ENCODE data around the gene OR8B2.

The OR8B2 gene

DNA sequence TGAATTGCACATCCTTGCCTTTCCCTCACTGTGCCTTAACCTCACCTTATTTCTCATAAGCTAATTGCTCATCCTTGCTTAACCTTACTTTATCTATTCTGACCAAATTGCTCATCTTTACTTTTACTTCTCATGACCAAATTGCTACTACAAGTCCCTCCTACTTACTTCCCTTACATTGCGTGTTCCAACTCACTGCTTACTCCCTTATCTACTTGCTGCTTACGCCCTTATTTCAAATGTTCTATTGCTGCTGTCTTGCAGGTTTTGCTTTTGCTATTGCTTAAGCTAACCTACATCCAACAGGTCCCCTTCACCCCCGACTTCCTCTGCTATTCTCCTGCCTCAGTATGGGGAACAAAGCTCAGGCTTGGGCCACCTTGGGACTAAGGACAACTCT is 8.0 kb downstream of the OR8B2 start:
- TF ChIP-seq, protein P1, sequence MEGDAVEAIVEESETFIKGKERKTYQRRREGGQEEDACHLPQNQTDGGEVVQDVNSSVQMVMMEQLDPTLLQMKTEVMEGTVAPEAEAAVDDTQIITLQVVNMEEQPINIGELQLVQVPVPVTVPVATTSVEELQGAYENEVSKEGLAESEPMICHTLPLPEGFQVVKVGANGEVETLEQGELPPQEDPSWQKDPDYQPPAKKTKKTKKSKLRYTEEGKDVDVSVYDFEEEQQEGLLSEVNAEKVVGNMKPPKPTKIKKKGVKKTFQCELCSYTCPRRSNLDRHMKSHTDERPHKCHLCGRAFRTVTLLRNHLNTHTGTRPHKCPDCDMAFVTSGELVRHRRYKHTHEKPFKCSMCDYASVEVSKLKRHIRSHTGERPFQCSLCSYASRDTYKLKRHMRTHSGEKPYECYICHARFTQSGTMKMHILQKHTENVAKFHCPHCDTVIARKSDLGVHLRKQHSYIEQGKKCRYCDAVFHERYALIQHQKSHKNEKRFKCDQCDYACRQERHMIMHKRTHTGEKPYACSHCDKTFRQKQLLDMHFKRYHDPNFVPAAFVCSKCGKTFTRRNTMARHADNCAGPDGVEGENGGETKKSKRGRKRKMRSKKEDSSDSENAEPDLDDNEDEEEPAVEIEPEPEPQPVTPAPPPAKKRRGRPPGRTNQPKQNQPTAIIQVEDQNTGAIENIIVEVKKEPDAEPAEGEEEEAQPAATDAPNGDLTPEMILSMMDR (IDR thresholded peaks at IDR 0.05; ENCODE audit: extremely low read depth, insufficient read depth, missing control alignments) = no peak
- DNase-seq (ENCODE audit: low spot score) = no peak
- in situ Hi-C loops (cut with MboI; ENCODE audit: low pct_unique_long_range_greater_than_20kb, low sequenced_read_pairs, unreplicated experiment) = no loop called here

DNA sequence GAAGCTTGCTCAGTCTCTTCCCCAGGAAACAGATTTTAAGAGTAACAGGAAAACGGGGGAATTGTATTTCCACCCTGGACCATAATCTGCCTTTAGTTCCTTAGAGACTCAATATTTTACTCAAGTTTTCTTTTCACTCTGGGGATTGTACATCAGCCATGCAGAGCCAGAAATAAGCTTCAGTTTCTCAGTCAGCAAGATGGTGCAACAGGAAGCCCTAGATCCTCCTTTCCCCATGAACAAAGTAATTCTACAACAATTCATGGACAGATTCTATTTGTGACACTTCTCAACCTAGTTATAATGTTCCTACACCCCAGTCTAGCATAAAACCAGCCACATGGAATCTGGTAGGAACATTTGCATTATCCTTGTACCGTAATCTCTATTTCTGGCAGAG is 24.7 kb downstream of the OR8B2 start:
- TF ChIP-seq, protein P1 (IDR thresholded peaks at IDR 0.05; ENCODE audit: extremely low read depth, insufficient read depth, missing control alignments) = no peak
- in situ Hi-C loops (cut with MboI; ENCODE audit: low pct_unique_long_range_greater_than_20kb, low sequenced_read_pairs, unreplicated experiment) = no loop called here
- no peak for DNase-seq (ENCODE audit: low spot score)

DNA sequence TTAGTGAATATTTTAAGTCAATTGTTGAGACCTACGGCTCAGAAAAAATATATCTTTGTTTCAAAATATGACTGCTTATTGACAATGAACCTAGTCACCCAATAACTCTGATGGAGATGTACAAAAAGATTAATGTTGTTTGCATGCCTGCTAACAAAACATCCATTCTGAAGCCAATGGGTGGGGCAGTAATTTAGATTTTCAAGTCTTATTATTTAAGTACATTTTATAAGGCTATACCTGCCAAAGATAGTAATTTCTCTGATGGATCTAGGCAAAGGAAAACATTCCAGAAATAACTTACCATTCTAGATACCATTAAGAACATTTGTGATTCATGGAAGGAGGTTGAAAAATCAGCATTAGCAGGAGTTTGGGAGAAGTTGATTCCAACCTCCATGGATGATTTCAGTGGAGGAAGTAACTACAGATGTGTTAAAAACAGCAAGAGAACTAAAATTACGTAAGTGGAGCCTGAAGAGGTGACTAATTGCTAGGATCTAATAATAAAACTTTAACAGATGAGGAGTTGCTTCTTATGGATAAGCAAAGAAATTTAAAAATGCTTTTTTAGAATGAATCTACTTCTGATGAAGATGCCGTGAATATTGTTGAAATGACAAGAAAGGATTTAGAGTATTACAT is 37.9 kb downstream of the OR8B2 start:
- TF ChIP-seq, protein P1 (IDR thresholded peaks at IDR 0.05; ENCODE audit: extremely low read depth, insufficient read depth, missing control alignments) = no peak
- in situ Hi-C loops (cut with MboI; ENCODE audit: low pct_unique_long_range_greater_than_20kb, low sequenced_read_pairs, unreplicated experiment) = no loop called here
- no peak for DNase-seq (ENCODE audit: low spot score)

DNA sequence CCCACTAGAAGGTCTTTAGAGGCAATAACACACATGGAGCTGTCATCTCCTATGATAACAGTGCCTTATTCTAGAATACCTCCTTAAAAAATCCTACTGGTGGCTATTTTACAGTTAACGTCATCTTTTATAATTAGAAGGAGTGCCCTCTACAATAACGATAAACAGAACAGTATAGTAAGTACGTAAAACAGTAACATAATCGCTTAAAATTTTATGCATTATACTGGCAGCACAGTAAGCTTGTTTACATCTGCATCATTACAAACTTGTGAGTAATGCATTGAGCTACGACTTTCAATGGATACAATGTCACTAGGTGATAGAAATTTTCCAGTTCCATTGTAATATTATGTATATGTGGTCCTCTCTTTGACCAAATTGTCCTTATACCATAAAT is 40.0 kb downstream of the OR8B2 start:
- TF ChIP-seq, protein P1 (IDR thresholded peaks at IDR 0.05; ENCODE audit: extremely low read depth, insufficient read depth, missing control alignments) = no peak
- DNase-seq (ENCODE audit: low spot score) = no peak
- in situ Hi-C loops (cut with MboI; ENCODE audit: low pct_unique_long_range_greater_than_20kb, low sequenced_read_pairs, unreplicated experiment) = no loop called here

DNA sequence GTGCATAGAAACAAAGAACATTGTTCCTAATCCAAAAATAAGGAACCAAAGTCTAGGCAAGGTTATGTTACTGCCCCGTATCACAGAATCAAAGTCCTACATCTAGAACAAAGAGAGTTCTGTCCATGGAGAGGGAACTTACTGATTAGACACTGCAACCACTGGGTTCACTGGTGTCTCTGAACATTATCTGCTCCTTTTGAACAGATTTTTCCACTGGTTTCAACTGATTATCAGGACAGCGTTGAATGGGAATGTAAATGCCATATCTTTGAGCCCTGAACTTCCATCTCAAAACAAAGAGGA is 44.2 kb downstream of the OR8B2 start:
- no peak for DNase-seq (ENCODE audit: low spot score)
- TF ChIP-seq, protein P1 (IDR thresholded peaks at IDR 0.05; ENCODE audit: extremely low read depth, insufficient read depth, missing control alignments) = no peak
- in situ Hi-C loops (cut with MboI; ENCODE audit: low pct_unique_long_range_greater_than_20kb, low sequenced_read_pairs, unreplicated experiment) = no loop called here

DNA sequence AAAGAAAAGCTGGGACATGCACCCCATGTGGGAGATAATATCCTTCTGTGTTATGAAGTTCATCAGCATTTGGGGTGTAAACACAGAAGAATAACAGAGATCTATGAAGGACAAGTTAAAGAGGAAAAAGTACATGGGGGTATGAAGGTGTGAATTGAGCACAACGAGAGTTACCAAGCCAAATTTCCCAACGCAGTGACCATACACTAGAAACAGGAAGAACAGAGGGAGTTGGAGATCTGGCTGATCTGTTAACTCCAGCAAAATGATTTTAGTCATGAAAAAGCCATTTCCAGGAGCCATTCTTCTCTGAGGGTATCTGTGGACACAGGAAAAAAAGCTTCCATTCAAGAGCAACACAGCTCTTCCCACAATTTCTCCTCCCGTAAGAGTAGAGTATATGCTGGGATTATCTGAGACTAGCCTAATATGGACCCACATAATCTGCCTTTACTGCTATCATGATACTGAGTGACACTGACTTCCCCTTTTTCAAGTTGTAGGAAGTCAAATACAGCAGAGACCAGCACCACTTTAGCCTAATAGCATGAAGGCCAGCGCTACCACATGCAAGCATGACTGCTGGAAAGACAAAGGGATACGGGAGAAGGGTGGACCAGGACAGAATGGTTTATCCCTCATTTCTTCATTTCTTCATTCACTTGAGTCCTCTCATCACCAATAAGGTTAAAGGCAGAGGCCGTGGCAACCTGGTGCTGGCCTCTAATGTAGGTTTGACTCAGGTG is 44.7 kb downstream of the OR8B2 start:
- DNase-seq (ENCODE audit: low spot score) = no peak
- TF ChIP-seq, protein P1 (IDR thresholded peaks at IDR 0.05; ENCODE audit: extremely low read depth, insufficient read depth, missing control alignments) = no peak
- in situ Hi-C loops (cut with MboI; ENCODE audit: low pct_unique_long_range_greater_than_20kb, low sequenced_read_pairs, unreplicated experiment) = no loop called here
